Measurements from ENCODE around the gene CPB2. TPM values are rescaled to one million over a fixed set of nuclear protein-coding genes. Genes with fewer than 3 reads are reported as not detected.
A peak's percentile ranks its signal among the peaks of the same experiment; 100 is the strongest.

The CPB2 gene
- total RNA-seq, 1 donor from 2014 or later, result not detected

- ATAC-seq, result no peak
These were observed 59.4 kb downstream of the CPB2 start for GRCh38 chr13:46045424-46045823.

GRCh38 chr13:46043647-46044046, 61.2 kb downstream of the CPB2 start:
- ATAC-seq, result no peak

- ATAC-seq, result no peak
These were observed 63.4 kb downstream of the CPB2 start for GRCh38 chr13:46041419-46041839.

- no peak for ATAC-seq
These were observed 64.1 kb downstream of the CPB2 start for GRCh38 chr13:46040763-46041162.

- ATAC-seq, result no peak
These were observed 65.2 kb downstream of the CPB2 start for GRCh38 chr13:46039411-46040182.

- ATAC-seq, result no peak
These were observed 66.5 kb downstream of the CPB2 start for GRCh38 chr13:46038296-46038695.

GRCh38 chr13:46035066-46035465, 69.8 kb downstream of the CPB2 start:
- no peak for ATAC-seq

- ATAC-seq, result no peak
These were observed 72.5 kb downstream of the CPB2 start for GRCh38 chr13:46032341-46032740.

- ATAC-seq, result no peak
These were observed 73.1 kb downstream of the CPB2 start for GRCh38 chr13:46031581-46032263.

GRCh38 chr13:46025157-46025556, 79.7 kb downstream of the CPB2 start:
- ATAC-seq, result no peak

- no peak for ATAC-seq
These were observed 82.4 kb downstream of the CPB2 start for GRCh38 chr13:46022481-46022880.

- no peak for ATAC-seq
These were observed 88.6 kb downstream of the CPB2 start for GRCh38 chr13:46016216-46016615.

GRCh38 chr13:46015366-46015765, 89.5 kb downstream of the CPB2 start:
- ATAC-seq, result no peak

- ATAC-seq, result no peak
These were observed 92.4 kb downstream of the CPB2 start for GRCh38 chr13:46012404-46012803.

- no peak for ATAC-seq
These were observed 94.7 kb downstream of the CPB2 start for GRCh38 chr13:46010148-46010547.

GRCh38 chr13:46008631-46009030, 96.2 kb downstream of the CPB2 start:
- ATAC-seq, result peak; percentile 84

GRCh38 chr13:46006688-46007452, 98.0 kb downstream of the CPB2 start:
- no peak for ATAC-seq

GRCh38 chr13:46004491-46004890, 100.3 kb downstream of the CPB2 start:
- ATAC-seq, result no peak

Other genes with a start within 250 kb of the CPB2 start
- 22.1 TPM for gene ZC3H13, start 52.3 kb downstream of the CPB2 start, total RNA-seq
- gene LCP1, start 77.1 kb upstream of the CPB2 start, total RNA-seq, result 5.3 TPM
- gene LRRC63, start 106.9 kb upstream of the CPB2 start, total RNA-seq, result not detected